Muscle layer of colon (tissue), 2 donors: ENCODE measurements around the gene RNF187.

Experiments used
- H3K27ac ChIP-seq: one replicate; pipeline ENCODE4 v1.7.0; 2013; ENCODE audit warnings: low read depth, mild to moderate bottlenecking, low read length, moderate library complexity
- H3K27me3 ChIP-seq, 2 donors: one replicate each; pipeline ENCODE4 v1.7.0; 2013; ENCODE audit warnings: low read length in 2 of 2, mild to moderate bottlenecking in 2 of 2; ENCODE audit not compliant: insufficient read depth in 2 of 2, control insufficient read depth in 1 of 2
- H3K36me3 ChIP-seq: one replicate; pipeline ENCODE4 v1.7.0; 2013; ENCODE audit warnings: mild to moderate bottlenecking, low read length; ENCODE audit not compliant: insufficient read depth
- H3K4me1 ChIP-seq: one replicate; pipeline ENCODE4 v1.7.0; 2013; ENCODE audit warnings: mild to moderate bottlenecking, low read length; ENCODE audit not compliant: insufficient read depth
- H3K4me3 ChIP-seq, 2 donors: one replicate each; pipeline ENCODE4 v1.7.0; 2013; ENCODE audit warnings: low read length in 2 of 2, low read depth in 1 of 2, mild to moderate bottlenecking in 1 of 2, moderate library complexity in 1 of 2
- H3K9ac ChIP-seq: one replicate; pipeline ENCODE4 v1.7.0; 2013; ENCODE audit warnings: low read length
- H3K9me3 ChIP-seq: one replicate; pipeline ENCODE4 v1.7.0; 2013; ENCODE audit warnings: mild to moderate bottlenecking, low read length
- donor health status: abdominal sarcoma.
- donor health status: Adenocarcinoma of cecum.

The RNF187 gene

GRCh38 chr1:228487336-228488124 is at the start of gene RNF187:
TSS of gene RNF187 (plus strand) at chr1:228487382.
- Histone ChIP-seq H3K36me3 (peaks cover 18% of the 10 kb centered on the region), H3K9me3 (no peaks in the 10 kb centered on the region), H3K9ac (peak within 1 kb of the TSS; percentile 74), H3K4me1 (peaks cover 22% of the 10 kb centered on the region), H3K27ac (peak within 1 kb of the TSS; percentile 97), H3K27me3 (no peaks in the 10 kb centered on the region), H3K4me3 (peak within 1 kb of the TSS; percentile 77 to 99)

DNA sequence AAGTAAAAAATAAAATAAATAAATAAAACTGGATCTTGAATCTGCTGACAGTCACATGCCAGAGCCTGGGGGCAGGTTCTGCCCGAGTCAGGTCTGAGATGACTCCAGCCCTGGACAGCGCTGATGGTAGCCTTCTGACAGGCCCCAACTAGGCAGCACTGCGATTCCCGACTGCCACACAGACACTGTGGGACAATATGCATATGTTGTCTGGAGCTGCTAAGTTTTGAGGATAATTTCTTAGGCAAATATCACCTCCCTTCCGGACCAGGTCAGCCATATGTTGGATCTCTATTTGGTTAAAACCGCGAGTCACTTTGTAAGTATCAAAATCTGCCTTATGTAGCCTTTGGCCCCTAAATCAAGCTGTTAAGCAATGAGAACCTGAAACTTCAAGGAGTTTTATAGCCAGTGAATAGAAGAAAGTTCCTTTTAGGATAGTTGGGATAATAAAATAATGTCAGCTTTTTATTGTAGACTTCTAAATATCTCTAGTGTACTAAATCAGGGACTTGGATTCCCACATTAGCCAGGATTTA is 49.7 kb upstream of the RNF187 start:
- H3K4me1 ChIP-seq: no peaks in the 10 kb centered on the region
- peaks cover 6 to 35% of the 10 kb centered on the region in 2 donors for H3K27me3 ChIP-seq
- H3K4me3 ChIP-seq: no peak overlapping the region
- H3K36me3 ChIP-seq: no peaks in the 10 kb centered on the region
- H3K9me3 ChIP-seq: no peaks in the 10 kb centered on the region
- H3K27ac ChIP-seq: no peak overlapping the region
- H3K9ac ChIP-seq: no peak overlapping the region

DNA sequence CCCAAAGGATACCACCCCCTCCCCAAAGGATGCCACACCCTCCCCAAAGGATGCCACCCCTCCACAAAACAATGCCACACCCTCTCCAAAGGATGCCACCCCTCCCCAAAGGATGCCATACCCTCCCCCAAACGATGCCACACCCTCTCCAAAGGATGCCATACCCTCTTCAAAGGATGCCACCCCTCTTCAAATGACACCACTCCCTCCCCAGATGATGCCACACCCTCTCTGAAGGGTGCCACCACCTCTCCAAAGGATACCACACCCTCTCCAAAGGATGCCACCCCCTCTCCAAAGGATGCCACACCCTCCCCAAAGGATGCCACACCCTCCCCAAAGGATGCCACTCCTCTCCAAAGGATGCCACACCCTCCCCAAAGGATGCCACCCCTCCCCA is 48.9 kb upstream of the RNF187 start:
- no peaks in the 10 kb centered on the region for H3K36me3 ChIP-seq
- no peak overlapping the region for H3K27ac ChIP-seq
- H3K27me3 ChIP-seq: peaks cover 6 to 40% of the 10 kb centered on the region in 2 donors
- H3K4me3 ChIP-seq: no peak overlapping the region
- H3K9ac ChIP-seq: no peak overlapping the region
- H3K4me1 ChIP-seq: no peaks in the 10 kb centered on the region
- no peaks in the 10 kb centered on the region for H3K9me3 ChIP-seq

DNA sequence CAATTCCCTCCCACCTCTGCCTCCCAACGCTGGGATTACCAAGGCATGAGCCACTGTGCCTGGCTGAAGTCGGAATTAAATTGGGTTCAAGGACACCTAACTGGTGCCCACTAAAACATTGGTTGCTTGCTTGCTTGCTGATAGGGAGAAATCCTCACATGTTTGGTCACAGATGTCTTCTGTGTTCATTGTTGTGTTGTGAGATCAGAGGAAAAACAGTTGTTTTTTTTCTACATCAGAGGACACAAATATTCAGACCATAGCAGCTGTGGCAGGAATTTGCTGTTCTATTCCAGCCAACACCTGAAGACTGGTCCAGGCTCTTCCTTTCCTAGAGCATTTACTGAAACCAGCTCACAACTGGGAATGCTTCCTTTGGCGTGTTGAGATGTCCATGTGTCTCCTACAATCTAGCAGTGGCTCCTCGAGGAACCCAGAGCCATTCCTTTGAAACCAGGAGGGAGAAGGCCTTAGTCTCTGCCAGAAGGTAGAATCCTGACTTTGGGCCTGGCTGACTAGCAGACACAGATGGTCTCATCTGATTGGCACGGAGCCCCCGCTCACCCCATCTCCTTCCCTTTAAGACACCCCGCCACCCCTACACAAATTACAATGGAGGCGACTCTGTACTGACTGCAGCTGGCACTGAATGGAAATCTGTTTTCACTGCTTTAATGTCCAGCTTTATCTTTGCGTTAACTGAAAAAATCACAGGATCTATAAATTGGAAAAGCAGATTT is 46.3 kb upstream of the RNF187 start:
- Histone ChIP-seq H3K27me3 (peaks cover 26 to 64% of the 10 kb centered on the region in 2 donors), H3K4me3 (no peak overlapping the region), H3K4me1 (peaks cover 8% of the 10 kb centered on the region), H3K9me3 (no peaks in the 10 kb centered on the region), H3K9ac (no peak overlapping the region), H3K27ac (no peak overlapping the region), H3K36me3 (no peaks in the 10 kb centered on the region)

DNA sequence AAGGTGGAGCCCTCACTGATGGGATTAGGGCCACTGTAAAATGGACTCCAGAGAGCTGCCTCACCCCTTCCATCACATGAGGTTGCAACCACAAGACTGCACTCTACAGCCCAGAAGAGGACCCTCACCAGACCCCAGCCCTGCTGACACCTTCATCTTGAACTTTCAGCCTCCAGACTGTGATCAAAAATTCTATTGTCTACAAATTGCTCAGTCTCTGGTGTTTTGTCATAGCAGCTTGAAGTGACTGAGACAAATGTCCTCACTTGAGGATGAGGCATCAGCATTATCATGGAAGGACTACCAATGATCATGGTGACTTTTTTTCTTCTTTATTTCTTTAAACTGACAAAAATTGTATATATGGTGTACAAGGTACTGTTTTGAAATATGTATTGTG is 43.8 kb upstream of the RNF187 start:
- no peak overlapping the region for H3K4me3 ChIP-seq
- no peaks in the 10 kb centered on the region for H3K36me3 ChIP-seq
- H3K27me3 ChIP-seq: peaks cover 26 to 67% of the 10 kb centered on the region in 2 donors
- no peak overlapping the region for H3K9ac ChIP-seq
- no peak overlapping the region for H3K27ac ChIP-seq
- H3K4me1 ChIP-seq: peaks cover 12% of the 10 kb centered on the region
- no peaks in the 10 kb centered on the region for H3K9me3 ChIP-seq

- Histone ChIP-seq H3K4me3 (peak overlapping the region; percentile 3 to 54), H3K36me3 (no peaks in the 10 kb centered on the region), H3K27me3 (peaks cover 20 to 48% of the 10 kb centered on the region in 2 donors), H3K9ac (no peak overlapping the region), H3K27ac (no peak overlapping the region), H3K4me1 (peaks cover 12% of the 10 kb centered on the region), H3K9me3 (no peaks in the 10 kb centered on the region)
These were observed 41.7 kb upstream of the RNF187 start for GRCh38 chr1:228445490-228445842.

- peaks cover 20 to 47% of the 10 kb centered on the region in 2 donors for H3K27me3 ChIP-seq
- peak overlapping the region; percentile 3 to 54 for H3K4me3 ChIP-seq
- H3K27ac ChIP-seq: no peak overlapping the region
- H3K9me3 ChIP-seq: no peaks in the 10 kb centered on the region
- H3K9ac ChIP-seq: no peak overlapping the region
- H3K36me3 ChIP-seq: no peaks in the 10 kb centered on the region
- peaks cover 12% of the 10 kb centered on the region for H3K4me1 ChIP-seq
These were observed 41.1 kb upstream of the RNF187 start for GRCh38 chr1:228445843-228446650.

DNA sequence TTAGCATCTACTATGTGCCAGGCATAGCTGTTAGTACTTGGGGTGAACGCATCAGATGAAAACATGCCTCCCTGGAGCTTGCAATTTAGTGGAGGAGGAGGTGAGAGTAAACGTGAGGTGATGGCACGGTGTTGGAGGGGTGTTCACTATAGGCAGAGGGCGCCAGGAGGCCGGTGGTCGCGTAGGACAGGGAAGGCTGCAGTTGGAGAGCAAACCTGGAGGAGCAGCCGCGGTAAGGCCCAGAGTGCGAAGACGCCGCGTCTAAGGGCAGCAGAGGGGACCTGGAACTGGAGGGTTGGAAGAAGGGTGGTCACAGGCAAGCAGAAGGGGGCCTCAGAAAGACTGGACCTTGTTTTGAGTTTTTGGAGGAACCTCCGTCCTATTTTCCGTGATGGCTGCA is 40.3 kb upstream of the RNF187 start:
- H3K4me1 ChIP-seq: peaks cover 12% of the 10 kb centered on the region
- H3K4me3 ChIP-seq: no peak overlapping the region
- no peaks in the 10 kb centered on the region for H3K36me3 ChIP-seq
- peaks cover 20 to 39% of the 10 kb centered on the region in 2 donors for H3K27me3 ChIP-seq
- no peak overlapping the region for H3K27ac ChIP-seq
- H3K9me3 ChIP-seq: no peaks in the 10 kb centered on the region
- no peak overlapping the region for H3K9ac ChIP-seq

DNA sequence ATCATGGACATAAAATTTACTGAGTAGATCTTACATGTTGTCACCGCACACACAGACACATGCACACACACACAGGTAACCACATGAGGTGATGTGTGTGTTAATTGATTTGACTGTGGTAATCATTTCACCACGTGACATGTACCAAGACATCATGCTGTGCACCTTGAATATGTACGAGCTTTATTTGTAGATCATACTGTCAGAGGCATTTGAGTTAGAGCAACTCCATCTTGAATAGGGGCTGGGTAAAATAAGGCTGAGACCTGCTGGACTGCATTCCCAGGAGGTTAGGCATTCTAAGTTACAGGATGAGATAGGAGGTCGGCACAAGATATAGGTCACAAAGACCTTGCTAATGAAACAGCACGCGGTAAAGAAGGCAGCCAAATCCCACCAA is 38.8 kb upstream of the RNF187 start:
- H3K27me3 ChIP-seq: peaks cover 20 to 33% of the 10 kb centered on the region in 2 donors
- no peak overlapping the region for H3K27ac ChIP-seq
- no peak overlapping the region for H3K9ac ChIP-seq
- H3K4me3 ChIP-seq: no peak overlapping the region
- peaks cover 12% of the 10 kb centered on the region for H3K4me1 ChIP-seq
- no peaks in the 10 kb centered on the region for H3K9me3 ChIP-seq
- H3K36me3 ChIP-seq: no peaks in the 10 kb centered on the region

DNA sequence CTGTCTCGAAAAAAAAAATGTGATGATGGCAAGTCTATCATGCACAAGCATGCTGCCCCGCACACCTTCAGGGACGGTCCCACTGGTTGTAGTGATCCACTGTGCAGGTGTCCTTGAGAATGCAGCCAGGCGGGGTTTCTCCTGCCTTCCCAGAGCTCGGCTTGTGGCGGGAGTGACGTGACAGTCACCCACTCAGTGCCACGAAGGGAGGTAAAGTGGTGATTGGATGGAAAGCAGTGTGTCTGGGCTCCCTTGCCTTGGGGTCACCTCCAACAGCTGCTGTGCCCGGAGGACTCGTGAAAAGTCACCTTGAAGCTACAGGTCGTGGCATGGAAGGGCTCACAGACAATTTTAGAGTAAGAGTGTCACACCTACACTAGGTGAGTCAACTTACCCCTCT is 37.0 kb upstream of the RNF187 start:
- Histone ChIP-seq H3K27ac (no peak overlapping the region), H3K36me3 (no peaks in the 10 kb centered on the region), H3K9ac (no peak overlapping the region), H3K27me3 (peaks cover 7 to 17% of the 10 kb centered on the region in 2 donors), H3K4me3 (no peak overlapping the region), H3K4me1 (peaks cover 11% of the 10 kb centered on the region), H3K9me3 (no peaks in the 10 kb centered on the region)
